ENCODE measurements around the gene POLDIP3. TPM values are rescaled to one million over a fixed set of nuclear protein-coding genes. Genes with fewer than 3 reads are reported as not detected.

POLDIP3 gene
- total RNA-seq, 1 experiment from 2014 or later: 51.3 TPM

DNA sequence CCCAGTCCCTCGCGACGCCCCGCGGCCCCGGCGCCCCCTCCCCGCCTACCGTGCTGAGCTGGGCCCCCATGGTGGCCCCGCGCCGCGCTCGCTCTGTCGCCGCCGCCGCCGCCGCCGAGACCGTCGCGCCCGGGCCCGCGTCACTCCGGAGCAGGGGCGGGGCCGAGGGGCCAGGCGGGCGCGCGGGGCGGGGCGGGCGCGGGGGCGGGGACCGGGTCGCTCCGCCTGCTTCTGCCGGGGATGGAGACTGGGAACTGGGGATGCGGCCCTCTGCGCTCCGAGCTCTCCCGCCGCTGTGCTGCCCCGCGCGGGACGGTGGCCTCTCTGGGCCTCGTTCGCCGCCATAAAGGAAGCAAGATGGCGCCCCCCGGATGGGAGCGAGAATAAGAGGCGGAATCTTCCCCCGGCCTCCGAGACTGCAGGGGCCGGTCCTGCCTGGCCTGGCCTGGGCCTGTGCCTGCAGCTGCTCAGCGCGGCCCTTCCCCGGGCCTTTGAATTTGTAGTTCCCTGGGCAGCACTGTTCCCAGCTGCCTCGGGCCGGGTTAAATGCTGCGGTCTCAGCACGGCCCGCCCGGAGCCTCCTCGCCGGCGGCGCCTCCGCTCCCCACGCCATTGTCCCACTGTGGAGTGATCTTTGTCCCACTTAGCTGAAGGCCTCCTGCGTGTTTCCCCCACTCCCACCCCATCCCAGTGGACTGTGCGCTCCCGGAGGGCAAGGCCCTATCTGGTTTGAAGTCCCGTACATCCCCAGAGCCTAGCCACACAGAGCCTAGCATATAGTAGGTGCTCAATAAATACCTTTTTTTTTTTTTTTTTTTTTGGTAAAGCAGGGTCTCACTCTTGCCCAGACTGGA, 34.8 kb upstream of the POLDIP3 start, which contains the start of gene CYB5R3:
TSS of gene CYB5R3 (minus strand) at position 147 of the 854 bp plus-strand sequence. CDS start at position 70, 77 bp downstream.
- intact Hi-C loops (cut with micrococcal nuclease): loop anchor here (2.0 kb wide), 1 partner anchor 29 kb away; no protein-coding TSS in a partner anchor
- CTCF ChIA-PET: interaction anchor here (0.5 to 1.5 kb wide), 5 partner anchors 11 to 170 kb away, joined by 3 to 4 read pairs (median 3); no protein-coding TSS in a partner anchor
- Mint-ChIP-seq H3K27ac (ENCODE audit: low read depth, unreplicated experiment) (peak within 1 kb of the TSS; percentile 93), H3K4me3 (ENCODE audit: unreplicated experiment) (peak within 1 kb of the TSS; percentile 100), H3K27me3 (ENCODE audit: insufficient read depth, unreplicated experiment) (no peaks in the 10 kb centered on the region), H3K9me3 (ENCODE audit: unreplicated experiment) (no peaks in the 10 kb centered on the region), H3K4me1 (ENCODE audit: insufficient read depth, unreplicated experiment) (peaks cover 24% of the 10 kb centered on the region), H3K36me3 (ENCODE audit: insufficient read depth, unreplicated experiment) (peaks cover 6% of the 10 kb centered on the region)
- peak; percentile 79 for DNase-seq (ENCODE audit: unreplicated experiment)
- TSS peak; percentile 93 for BruUV-seq (replicated peaks)
- no peak for TF ChIP-seq CTCF (IDR thresholded peaks at IDR 0.05; ENCODE audit: unreplicated experiment)
- POLR2A ChIA-PET: interaction anchor here (0.7 to 4.6 kb wide), 16 partner anchors 10 to 365 kb away, joined by 3 to 56 read pairs (median 4); partner anchors contain the start of genes PACSIN2 and POLDIP3

- ChIA-PET CTCF (interaction anchor here (0.8 to 1.5 kb wide), 4 partner anchors 11 to 28 kb away, joined by 3 to 4 read pairs (median 4); no protein-coding TSS in a partner anchor), POLR2A (interaction anchor here (0.7 to 4.6 kb wide), 14 partner anchors 10 to 366 kb away, joined by 3 to 56 read pairs (median 4); partner anchors contain the start of genes PACSIN2 and POLDIP3)
- H3K9me3 Mint-ChIP-seq (ENCODE audit: unreplicated experiment): no peaks in the 10 kb centered on the region
- TF ChIP-seq CTCF (IDR thresholded peaks at IDR 0.05; ENCODE audit: unreplicated experiment): no peak
- peak overlapping the region; percentile 93 for H3K27ac Mint-ChIP-seq (ENCODE audit: low read depth, unreplicated experiment)
- intact Hi-C loops (cut with micrococcal nuclease): loop anchor here (2.0 kb wide), 1 partner anchor 28 kb away; no protein-coding TSS in a partner anchor
- H3K27me3 Mint-ChIP-seq (ENCODE audit: insufficient read depth, unreplicated experiment): no peaks in the 10 kb centered on the region
- peak overlapping the region; percentile 100 for H3K4me3 Mint-ChIP-seq (ENCODE audit: unreplicated experiment)
- BruUV-seq (replicated peaks): TSS peak; percentile 74
- peaks cover 6% of the 10 kb centered on the region for H3K36me3 Mint-ChIP-seq (ENCODE audit: insufficient read depth, unreplicated experiment)
- H3K4me1 Mint-ChIP-seq (ENCODE audit: insufficient read depth, unreplicated experiment): peaks cover 29% of the 10 kb centered on the region
- DNase-seq (ENCODE audit: unreplicated experiment): peak; percentile 54
Observed at GRCh38 chr22:42648368-42649245, 33.9 kb upstream of the POLDIP3 start.

DNA sequence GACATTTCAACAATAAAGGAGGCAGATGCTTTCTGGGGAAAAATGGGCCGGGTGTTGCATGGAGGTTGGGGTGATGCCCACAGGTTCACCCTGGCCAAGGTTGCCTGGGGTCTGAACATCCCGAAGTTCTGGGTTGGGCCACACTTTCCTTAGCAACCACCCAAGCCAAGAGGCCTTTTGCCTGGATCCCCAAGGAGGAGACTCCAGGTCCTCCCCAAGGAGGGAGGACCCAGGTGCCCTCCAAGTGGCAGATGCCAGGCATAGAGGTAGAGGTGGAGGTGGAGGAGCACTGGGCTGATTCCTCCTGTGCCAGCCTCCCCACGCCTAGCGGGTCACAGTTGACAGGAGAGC, 33.3 kb upstream of the POLDIP3 start:
- Mint-ChIP-seq H3K27me3 (ENCODE audit: insufficient read depth, unreplicated experiment) (no peaks in the 10 kb centered on the region), H3K4me3 (ENCODE audit: unreplicated experiment) (peak overlapping the region; percentile 100), H3K9me3 (ENCODE audit: unreplicated experiment) (no peaks in the 10 kb centered on the region), H3K4me1 (ENCODE audit: insufficient read depth, unreplicated experiment) (peaks cover 29% of the 10 kb centered on the region), H3K36me3 (ENCODE audit: insufficient read depth, unreplicated experiment) (peaks cover 6% of the 10 kb centered on the region), H3K27ac (ENCODE audit: low read depth, unreplicated experiment) (peak overlapping the region; percentile 93)
- no peak for TF ChIP-seq CTCF (IDR thresholded peaks at IDR 0.05; ENCODE audit: unreplicated experiment)
- CTCF ChIA-PET: interaction anchor here (1.1 kb wide), 1 partner anchor 12 kb away, joined by 3 read pairs; no protein-coding TSS in a partner anchor
- BruUV-seq (replicated peaks): no TSS peak
- no peak for DNase-seq (ENCODE audit: unreplicated experiment)
- intact Hi-C loops (cut with micrococcal nuclease): loop anchor here (2.0 kb wide), 1 partner anchor 27 kb away; no protein-coding TSS in a partner anchor
- POLR2A ChIA-PET: interaction anchor here (1.1 to 4.6 kb wide), 7 partner anchors 10 to 367 kb away, joined by 3 to 56 read pairs (median 7); partner anchors contain the start of genes PACSIN2 and POLDIP3

All from MCF 10A (cell line).